ENCODE results near the gene MED6. TPM values are rescaled to one million over a fixed set of nuclear protein-coding genes. Genes with fewer than 3 reads are reported as not detected.

The MED6 gene
- total and polyA plus RNA-seq, 2 of the 13 experiments (the other 11 are each of a cell fraction or from before 2014, with no cell fraction given) = 44.8 to 47.8 TPM

DNA sequence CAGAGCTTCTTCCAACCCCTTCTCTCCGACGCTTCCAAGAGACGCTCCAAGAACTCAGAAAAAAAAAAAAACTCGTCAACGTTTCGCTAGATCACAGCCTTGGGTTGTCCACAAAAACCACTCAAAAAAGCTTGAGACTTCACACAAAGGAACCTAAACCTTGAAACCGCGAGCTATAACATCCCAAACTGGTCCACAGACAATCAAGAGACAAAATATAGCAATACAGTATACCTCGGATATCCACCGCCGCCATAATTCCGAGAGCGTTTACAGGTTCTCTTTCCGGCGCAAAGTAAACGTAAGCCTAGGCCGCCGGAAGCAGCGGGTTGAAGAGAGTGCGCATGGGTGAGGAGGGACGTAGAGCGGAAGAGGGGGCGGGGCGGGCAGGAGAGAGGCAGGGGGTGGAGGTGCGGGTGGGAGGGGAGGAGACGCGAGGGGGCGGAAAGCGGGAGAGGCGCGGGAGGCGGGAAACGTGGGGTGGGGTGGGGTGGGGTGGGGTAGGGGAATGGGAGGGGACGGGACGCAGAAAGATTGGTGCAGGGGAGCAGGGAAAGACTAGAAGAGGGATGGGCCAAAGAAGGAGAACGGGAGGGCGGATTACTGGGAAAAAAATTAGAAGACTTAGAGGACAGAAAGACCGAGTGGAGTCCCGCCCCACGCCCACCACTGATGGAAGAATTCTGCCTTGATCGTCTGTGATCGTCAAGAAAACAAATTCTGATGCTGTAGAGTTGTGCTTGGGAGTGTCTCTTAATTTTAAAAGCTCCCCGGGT lies at the start of gene MED6 (continued):
- TF ChIP-seq EP300 (IDR thresholded peaks at IDR 0.05; ENCODE audit: low read depth in 2 of 2, low read length in 2 of 2) (0 out of 4 replicates have a peak, but pooled peaks of 1 of the 2 experiments have one; percentile 36), EP300 (CRISPR knock-in tag; IDR thresholded peaks at IDR 0.05; ENCODE audit: borderline replicate concordance) (no peak), HNF4G (IDR thresholded peaks at IDR 0.05; ENCODE audit: borderline replicate concordance, low read depth, low read length) (peak; percentile 3; the same call in 1 of the 2 replicates), HNF4G (CRISPR knock-in tag; IDR thresholded peaks at IDR 0.05; ENCODE audit: borderline replicate concordance, low read depth) (no peak), ARNT2 (CRISPR knock-in tag; IDR thresholded peaks at IDR 0.05; ENCODE audit: low read depth) (no peak), KAT8 (CRISPR knock-in tag; IDR thresholded peaks at IDR 0.05) (peak; percentile 98), YY1 (IDR thresholded peaks at IDR 0.05; ENCODE audit: insufficient read depth, insufficient replicate concordance, low read depth, low read length) (peak; percentile 92), SUZ12 (IDR thresholded peaks at IDR 0.05; ENCODE audit: low read depth, low read length) (no peak), POLR2AphosphoS5 (IDR thresholded peaks at IDR 0.05; ENCODE audit: low read depth, low read length) (peak; percentile 81), TAF1 (CRISPR knock-in tag; IDR thresholded peaks at IDR 0.05) (peak; percentile 57; the same call in 1 of the 2 replicates), ETV5 (CRISPR knock-in tag; IDR thresholded peaks at IDR 0.05; ENCODE audit: borderline replicate concordance) (peak; percentile 37; the same call in 1 of the 2 replicates)
- TF ChIP-seq, protein P1, sequence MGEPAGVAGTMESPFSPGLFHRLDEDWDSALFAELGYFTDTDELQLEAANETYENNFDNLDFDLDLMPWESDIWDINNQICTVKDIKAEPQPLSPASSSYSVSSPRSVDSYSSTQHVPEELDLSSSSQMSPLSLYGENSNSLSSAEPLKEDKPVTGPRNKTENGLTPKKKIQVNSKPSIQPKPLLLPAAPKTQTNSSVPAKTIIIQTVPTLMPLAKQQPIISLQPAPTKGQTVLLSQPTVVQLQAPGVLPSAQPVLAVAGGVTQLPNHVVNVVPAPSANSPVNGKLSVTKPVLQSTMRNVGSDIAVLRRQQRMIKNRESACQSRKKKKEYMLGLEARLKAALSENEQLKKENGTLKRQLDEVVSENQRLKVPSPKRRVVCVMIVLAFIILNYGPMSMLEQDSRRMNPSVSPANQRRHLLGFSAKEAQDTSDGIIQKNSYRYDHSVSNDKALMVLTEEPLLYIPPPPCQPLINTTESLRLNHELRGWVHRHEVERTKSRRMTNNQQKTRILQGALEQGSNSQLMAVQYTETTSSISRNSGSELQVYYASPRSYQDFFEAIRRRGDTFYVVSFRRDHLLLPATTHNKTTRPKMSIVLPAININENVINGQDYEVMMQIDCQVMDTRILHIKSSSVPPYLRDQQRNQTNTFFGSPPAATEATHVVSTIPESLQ (CRISPR knock-in tag; conservative IDR thresholded peaks at IDR 0.05) = no peak
- TF ChIP-seq, protein P2, sequence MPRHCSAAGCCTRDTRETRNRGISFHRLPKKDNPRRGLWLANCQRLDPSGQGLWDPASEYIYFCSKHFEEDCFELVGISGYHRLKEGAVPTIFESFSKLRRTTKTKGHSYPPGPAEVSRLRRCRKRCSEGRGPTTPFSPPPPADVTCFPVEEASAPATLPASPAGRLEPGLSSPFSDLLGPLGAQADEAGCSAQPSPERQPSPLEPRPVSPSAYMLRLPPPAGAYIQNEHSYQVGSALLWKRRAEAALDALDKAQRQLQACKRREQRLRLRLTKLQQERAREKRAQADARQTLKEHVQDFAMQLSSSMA (CRISPR knock-in tag; IDR thresholded peaks at IDR 0.05) = 0 out of 2 replicates have a peak, but pooled peaks have one; percentile 41
- TF ChIP-seq, protein P3, sequence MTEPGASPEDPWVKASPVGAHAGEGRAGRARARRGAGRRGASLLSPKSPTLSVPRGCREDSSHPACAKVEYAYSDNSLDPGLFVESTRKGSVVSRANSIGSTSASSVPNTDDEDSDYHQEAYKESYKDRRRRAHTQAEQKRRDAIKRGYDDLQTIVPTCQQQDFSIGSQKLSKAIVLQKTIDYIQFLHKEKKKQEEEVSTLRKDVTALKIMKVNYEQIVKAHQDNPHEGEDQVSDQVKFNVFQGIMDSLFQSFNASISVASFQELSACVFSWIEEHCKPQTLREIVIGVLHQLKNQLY (CRISPR knock-in tag; IDR thresholded peaks at IDR 0.05) = no peak
- TF ChIP-seq, protein P4, sequence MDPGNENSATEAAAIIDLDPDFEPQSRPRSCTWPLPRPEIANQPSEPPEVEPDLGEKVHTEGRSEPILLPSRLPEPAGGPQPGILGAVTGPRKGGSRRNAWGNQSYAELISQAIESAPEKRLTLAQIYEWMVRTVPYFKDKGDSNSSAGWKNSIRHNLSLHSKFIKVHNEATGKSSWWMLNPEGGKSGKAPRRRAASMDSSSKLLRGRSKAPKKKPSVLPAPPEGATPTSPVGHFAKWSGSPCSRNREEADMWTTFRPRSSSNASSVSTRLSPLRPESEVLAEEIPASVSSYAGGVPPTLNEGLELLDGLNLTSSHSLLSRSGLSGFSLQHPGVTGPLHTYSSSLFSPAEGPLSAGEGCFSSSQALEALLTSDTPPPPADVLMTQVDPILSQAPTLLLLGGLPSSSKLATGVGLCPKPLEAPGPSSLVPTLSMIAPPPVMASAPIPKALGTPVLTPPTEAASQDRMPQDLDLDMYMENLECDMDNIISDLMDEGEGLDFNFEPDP (CRISPR knock-in tag; conservative IDR thresholded peaks at IDR 0.05) = no peak

All from HepG2 (cell line).